Calu3 (cell line): Measurements from ENCODE around the gene TEAD1. TPM values are rescaled to one million over a fixed set of nuclear protein-coding genes. Genes with fewer than 3 reads are reported as not detected.

Source experiments
- BruUV-seq: library from RNA; stranded (reverse); fragments of 400-500 nt; replicated peaks from 2 replicates; lab custom pipeline; 2021; lab: Mats Ljungman, UMichigan
- CTCF ChIA-PET: fragments of 300-600 bp; sonication (Branson Sonifier 250); formaldehyde crosslinking; loops from one replicate; lab custom pipeline; 2022; ENCODE audit warnings: antibody characterized with exemption; lab: Charles Lee
- DNase-seq: peaks from one replicate; pipeline ENCODE4 v3.0.0; 2022
- H3K27ac Mint-ChIP-seq: one replicate; pipeline ENCODE4 v1.8.0; 2022; ENCODE audit warnings: mixed read lengths; ENCODE audit not compliant: unreplicated experiment
- H3K27me3 Mint-ChIP-seq: one replicate; pipeline ENCODE4 v1.8.0; 2022; ENCODE audit warnings: mixed read lengths; ENCODE audit not compliant: unreplicated experiment
- H3K36me3 Mint-ChIP-seq: one replicate; pipeline ENCODE4 v1.8.0; 2022; ENCODE audit warnings: mild to moderate bottlenecking, moderate library complexity, mixed read lengths; ENCODE audit not compliant: insufficient read depth, unreplicated experiment
- H3K4me1 Mint-ChIP-seq: one replicate; pipeline ENCODE4 v1.8.0; 2022; ENCODE audit warnings: mild to moderate bottlenecking, low read depth, mixed read lengths; ENCODE audit not compliant: unreplicated experiment
- H3K4me3 Mint-ChIP-seq: one replicate; pipeline ENCODE4 v1.8.0; 2022; ENCODE audit warnings: mild to moderate bottlenecking, low read depth, moderate library complexity, mixed read lengths; ENCODE audit not compliant: unreplicated experiment
- H3K9me3 Mint-ChIP-seq: one replicate; pipeline ENCODE4 v1.8.0; 2022; ENCODE audit warnings: low read depth, mixed read lengths; ENCODE audit not compliant: unreplicated experiment
- CTCF ChIP-seq: fragments of 200-600 bp; IDR thresholded peaks from one replicate; pipeline ENCODE4 v1.8.0; 2022; ENCODE audit warnings: antibody characterized with exemption; ENCODE audit not compliant: unreplicated experiment
- intact Hi-C: fragments of 100-400 bp; cut with micrococcal nuclease; formaldehyde crosslinking; loops from one replicate; pipeline ENCODE4 v1.10.0; 2022; ENCODE audit not compliant: unreplicated experiment
- total RNA-seq: library from RNA; stranded (reverse); gene quantifications from 2 replicates; pipeline ENCODE4 v1.2.3, GENCODE V29; 2022

TEAD1 gene
- total RNA-seq, 1 experiment from 2014 or later, result 104 TPM

GRCh38 chr11:12807621-12808020, 133.4 kb downstream of the TEAD1 start:
- CTCF ChIA-PET, result interaction anchor here (1.5 kb wide), 1 partner anchor 20 kb away, joined by 3 read pairs; no protein-coding TSS in a partner anchor
- no peak overlapping the region for H3K27ac Mint-ChIP-seq

GRCh38 chr11:12808519-12808918, 134.3 kb downstream of the TEAD1 start:
- no peak overlapping the region for H3K27ac Mint-ChIP-seq
- no peaks in the 10 kb centered on the region for H3K9me3 Mint-ChIP-seq
- H3K27me3 Mint-ChIP-seq, result no peaks in the 10 kb centered on the region
- DNase-seq, result no peak
- intact Hi-C loops, result loop anchor here (10.0 kb wide), 1 partner anchor 204 kb away; no protein-coding TSS in a partner anchor
- TF ChIP-seq CTCF, result no peak
- CTCF ChIA-PET, result interaction anchor here (0.6 kb wide), 1 partner anchor 121 kb away, joined by 3 read pairs; no protein-coding TSS in a partner anchor
- H3K36me3 Mint-ChIP-seq, result peaks cover 9% of the 10 kb centered on the region
- no TSS peak for BruUV-seq
- H3K4me3 Mint-ChIP-seq, result no peak overlapping the region
- H3K4me1 Mint-ChIP-seq, result peaks cover 77% of the 10 kb centered on the region

More at GRCh38 chr11:12807621-12808020, 133.4 kb downstream of the TEAD1 start:
- Mint-ChIP-seq H3K27me3 (no peaks in the 10 kb centered on the region), H3K36me3 (peaks cover 18% of the 10 kb centered on the region), H3K9me3 (no peaks in the 10 kb centered on the region), H3K4me1 (peaks cover 77% of the 10 kb centered on the region), H3K4me3 (no peak overlapping the region)
- DNase-seq, result no peak
- intact Hi-C loops, result loop anchor here (10.0 kb wide), 1 partner anchor 203 kb away; no protein-coding TSS in a partner anchor
- no peak for TF ChIP-seq CTCF
- BruUV-seq, result no TSS peak

- intact Hi-C loops, result loop anchor here (10.0 kb wide), 1 partner anchor 205 kb away; no protein-coding TSS in a partner anchor
- no peaks in the 10 kb centered on the region for H3K9me3 Mint-ChIP-seq
- DNase-seq, result no peak
- H3K36me3 Mint-ChIP-seq, result peaks cover 5% of the 10 kb centered on the region
- CTCF ChIA-PET, result no interaction called here
- no peak overlapping the region for H3K4me3 Mint-ChIP-seq
- H3K27ac Mint-ChIP-seq, result no peak overlapping the region
- peaks cover 77% of the 10 kb centered on the region for H3K4me1 Mint-ChIP-seq
- H3K27me3 Mint-ChIP-seq, result no peaks in the 10 kb centered on the region
- no TSS peak for BruUV-seq
- TF ChIP-seq CTCF, result no peak
Measured at GRCh38 chr11:12809364-12809763, 135.1 kb downstream of the TEAD1 start.

- intact Hi-C loops, result loop anchor here (10.0 kb wide), 1 partner anchor 205 kb away; no protein-coding TSS in a partner anchor
- CTCF ChIA-PET, result interaction anchor here (0.7 kb wide), 1 partner anchor 10 kb away, joined by 5 read pairs; no protein-coding TSS in a partner anchor
- Mint-ChIP-seq H3K27me3 (no peaks in the 10 kb centered on the region), H3K36me3 (peaks cover 5% of the 10 kb centered on the region), H3K4me3 (no peak overlapping the region), H3K9me3 (no peaks in the 10 kb centered on the region), H3K4me1 (peaks cover 77% of the 10 kb centered on the region), H3K27ac (no peak overlapping the region)
- no peak for TF ChIP-seq CTCF
- no TSS peak for BruUV-seq
- no peak for DNase-seq
Measured at GRCh38 chr11:12809864-12810567, 135.8 kb downstream of the TEAD1 start.
